NCI-H2196 (cell line): ENCODE measurements around the gene RNF112.
"Not testable (repeated sequence)": the region's sequence is repeated elsewhere in the genome, so short reads cannot be mapped to it uniquely, and the experiment has no call there.

Source experiments
- DNase-seq: peaks from one replicate; lab custom pipeline; 2025; ENCODE audit not compliant: unreplicated experiment; lab: John Stamatoyannopoulos, UW

Gene RNF112

GRCh38 chr17:19410091-19410490 is 941 bp upstream of the RNF112 start:
- no peak for DNase-seq

DNA sequence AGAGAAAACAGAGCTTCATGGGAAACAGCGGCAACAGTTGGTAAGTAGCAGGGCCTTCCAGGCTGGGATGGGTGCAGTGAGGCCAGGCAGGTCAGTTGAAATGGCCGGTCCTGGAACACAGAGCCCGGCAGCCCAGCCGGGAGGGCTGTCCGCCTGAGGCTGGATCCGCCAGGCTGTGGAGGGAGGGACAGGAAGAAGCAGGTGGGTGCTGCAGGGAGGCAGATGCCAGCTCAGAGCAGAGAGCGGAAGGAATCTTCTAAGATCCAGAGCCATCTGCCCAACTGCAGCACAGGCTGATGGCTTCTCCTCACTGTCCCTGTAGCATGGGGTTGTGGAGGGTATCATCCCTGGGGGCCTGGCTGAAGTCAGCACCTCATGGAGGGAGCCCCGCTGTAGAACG is 599 bp downstream of the RNF112 start:
- DNase-seq, result no peak

- DNase-seq, result no peak
These were observed 1.5 kb downstream of the RNF112 start for GRCh38 chr17:19412510-19412909.

DNA sequence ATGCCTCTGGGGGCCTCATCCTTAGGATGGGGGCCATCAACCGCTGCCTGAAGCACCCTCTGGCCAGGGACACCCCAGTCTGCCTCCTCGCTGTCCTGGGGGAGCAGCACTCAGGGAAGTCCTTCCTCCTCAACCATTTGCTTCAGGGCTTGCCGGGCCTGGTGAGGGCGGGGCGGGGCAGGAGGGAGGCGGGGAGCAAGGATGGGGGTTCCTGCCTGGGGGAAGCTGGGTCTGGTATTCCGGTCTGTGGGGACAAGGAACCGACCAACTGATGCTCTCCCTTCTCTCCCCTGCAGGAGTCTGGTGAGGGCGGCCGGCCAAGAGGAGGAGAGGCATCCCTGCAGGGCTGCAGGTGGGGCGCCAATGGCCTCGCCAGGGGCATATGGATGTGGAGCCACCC is 2.0 kb downstream of the RNF112 start:
- DNase-seq, result no peak

GRCh38 chr17:19413761-19414160 is 2.7 kb downstream of the RNF112 start:
- DNase-seq, result no peak

DNA sequence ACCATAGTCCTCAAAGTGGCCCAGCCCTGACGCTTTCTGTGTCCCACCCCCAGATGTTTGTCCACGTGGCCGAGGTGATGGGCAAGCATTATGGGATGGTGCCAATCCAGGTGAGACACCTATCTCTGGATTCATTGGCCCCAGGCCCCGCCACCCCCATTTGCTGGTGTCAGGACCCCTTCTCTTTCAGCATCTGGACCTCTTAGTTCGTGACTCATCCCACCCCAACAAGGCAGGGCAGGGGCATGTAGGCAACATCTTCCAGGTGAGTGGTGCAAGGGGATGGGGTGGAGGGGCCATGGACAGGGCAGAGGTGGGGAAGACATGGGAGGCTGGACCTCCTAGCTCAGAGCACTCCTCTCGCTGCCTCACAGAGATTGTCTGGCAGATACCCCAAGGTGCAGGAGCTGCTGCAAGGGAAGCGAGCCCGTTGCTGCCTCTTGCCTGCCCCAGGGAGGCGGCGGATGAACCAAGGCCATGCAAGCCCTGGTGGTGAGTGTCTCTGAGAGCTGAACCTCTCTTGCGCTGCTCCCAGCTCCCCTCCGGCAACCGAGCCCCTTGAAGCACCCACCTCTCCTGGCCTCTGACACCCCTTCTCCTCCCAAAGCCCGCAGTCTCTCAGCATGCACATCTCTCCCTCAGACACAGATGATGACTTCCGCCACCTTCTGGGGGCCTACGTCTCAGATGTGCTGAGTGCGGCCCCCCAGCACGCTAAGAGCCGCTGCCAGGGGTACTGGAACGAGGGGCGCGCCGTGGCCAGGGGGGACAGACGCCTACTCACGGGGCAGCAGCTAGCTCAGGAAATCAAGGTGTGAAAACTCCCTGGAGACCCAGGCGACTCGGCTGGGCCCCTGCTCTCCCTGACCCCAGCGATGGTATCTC is 3.6 kb downstream of the RNF112 start:
- DNase-seq, result no peak

DNA sequence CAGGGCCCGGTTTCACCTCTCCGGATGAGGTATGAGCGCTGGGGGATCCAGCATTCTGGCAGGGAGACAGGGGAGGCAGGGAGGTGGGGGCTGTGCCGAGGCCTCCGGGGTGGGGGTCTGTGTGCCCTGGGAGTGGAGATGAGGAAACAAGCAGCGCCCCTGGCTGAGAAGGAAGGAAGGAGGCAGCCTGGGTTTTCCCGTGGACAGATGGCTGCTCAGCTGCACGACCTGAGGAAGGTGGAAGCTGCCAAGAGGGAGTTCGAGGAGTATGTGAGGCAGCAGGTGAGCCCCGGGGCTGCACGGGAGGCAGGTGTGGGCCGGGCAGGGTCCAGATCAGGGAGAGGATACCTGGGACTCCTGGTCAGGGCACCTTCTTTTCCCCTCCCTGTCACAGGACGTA is 4.3 kb downstream of the RNF112 start:
- DNase-seq, result no peak

DNA sequence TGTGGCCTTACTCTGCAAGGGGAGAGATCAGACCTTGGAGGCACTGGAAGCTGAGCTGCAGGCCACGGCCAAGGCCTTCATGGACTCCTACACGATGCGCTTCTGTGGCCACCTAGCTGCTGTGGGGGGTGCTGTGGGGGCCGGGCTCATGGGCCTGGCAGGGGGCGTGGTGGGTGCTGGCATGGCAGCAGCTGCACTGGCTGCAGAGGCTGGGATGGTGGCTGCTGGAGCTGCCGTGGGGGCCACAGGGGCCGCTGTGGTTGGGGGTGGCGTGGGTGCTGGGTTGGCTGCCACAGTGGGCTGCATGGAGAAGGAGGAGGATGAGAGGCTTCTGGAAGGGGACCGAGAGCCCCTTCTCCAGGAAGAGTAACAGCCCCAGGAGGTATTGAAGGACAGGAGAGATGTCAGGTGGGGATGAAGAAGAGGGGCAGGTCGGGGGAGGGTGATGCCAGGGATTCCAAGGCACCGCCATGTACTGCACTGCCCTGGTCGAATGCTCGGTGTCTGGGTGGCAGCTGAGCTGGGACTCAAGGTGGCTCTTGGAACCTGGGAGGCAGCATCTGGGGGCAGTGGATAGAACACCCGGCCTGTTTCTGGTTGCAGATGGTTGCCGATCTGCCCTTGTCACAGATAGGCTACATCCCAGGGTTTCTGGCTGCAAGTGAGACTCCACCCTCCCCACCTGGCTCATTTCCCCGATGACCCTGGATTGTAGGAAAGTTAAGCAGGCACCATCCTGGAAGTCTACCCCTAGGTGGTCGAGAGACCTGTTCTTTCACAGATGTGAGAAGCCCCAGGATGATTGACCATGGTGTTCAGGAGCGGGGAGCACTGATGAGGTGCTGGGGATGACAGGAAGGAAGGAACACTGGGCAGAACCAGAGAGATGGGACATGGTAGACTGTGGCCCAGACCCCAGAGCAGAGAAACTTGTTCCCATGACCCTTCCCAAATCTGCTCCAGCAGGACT is 5.1 kb downstream of the RNF112 start:
- DNase-seq, result no peak

- DNase-seq, result no peak
These were observed 6.6 kb downstream of the RNF112 start for GRCh38 chr17:19417611-19418010.

GRCh38 chr17:19418251-19418992 is 7.4 kb downstream of the RNF112 start:
- DNase-seq, result no peak

- DNase-seq, result no peak
These were observed 10.2 kb downstream of the RNF112 start for GRCh38 chr17:19421219-19421618.

DNA sequence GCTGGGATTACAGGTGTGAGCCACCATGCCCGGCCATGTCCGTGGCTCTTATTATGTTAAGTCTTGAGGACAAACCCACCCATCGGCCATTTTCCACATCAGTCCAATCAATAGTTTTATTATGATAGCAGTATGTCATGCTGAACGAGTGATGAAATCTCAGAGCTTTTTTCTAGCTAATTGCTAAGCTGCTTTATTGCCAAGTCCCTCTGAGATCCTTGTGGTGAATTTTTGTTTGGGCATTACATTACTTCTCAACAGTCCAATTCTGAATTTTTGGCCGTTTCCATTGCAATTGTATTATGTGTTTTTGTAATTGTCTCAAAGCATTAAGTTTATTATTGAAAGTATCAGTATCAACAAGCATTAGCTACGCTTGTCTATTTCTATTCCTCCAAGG is 10.9 kb downstream of the RNF112 start:
- DNase-seq, result no peak

- no peak for DNase-seq
These were observed 14.2 kb downstream of the RNF112 start for GRCh38 chr17:19424934-19425868.

DNA sequence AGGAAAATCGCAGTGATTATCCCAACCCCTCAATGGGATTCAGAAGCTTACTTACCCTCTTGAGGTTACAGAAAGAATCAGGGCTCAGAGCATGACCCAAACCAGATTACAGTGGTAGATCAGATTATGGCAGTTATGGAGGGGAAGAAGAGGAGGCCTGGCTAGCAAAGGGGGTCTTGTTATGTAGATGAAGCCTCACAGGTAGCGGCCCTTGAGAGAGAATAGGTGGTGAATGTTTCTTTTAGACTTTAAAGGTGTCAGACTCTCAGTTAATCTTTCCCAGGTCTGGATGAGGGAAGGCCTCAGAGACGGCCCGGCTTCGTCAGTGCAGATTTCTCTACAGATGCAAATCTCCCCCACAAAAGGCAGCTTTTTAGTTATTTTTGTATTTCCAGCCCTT is 15.6 kb downstream of the RNF112 start:
- no peak for DNase-seq

GRCh38 chr17:19431691-19432090 is 20.7 kb downstream of the RNF112 start:
- DNase-seq, result no peak

DNA sequence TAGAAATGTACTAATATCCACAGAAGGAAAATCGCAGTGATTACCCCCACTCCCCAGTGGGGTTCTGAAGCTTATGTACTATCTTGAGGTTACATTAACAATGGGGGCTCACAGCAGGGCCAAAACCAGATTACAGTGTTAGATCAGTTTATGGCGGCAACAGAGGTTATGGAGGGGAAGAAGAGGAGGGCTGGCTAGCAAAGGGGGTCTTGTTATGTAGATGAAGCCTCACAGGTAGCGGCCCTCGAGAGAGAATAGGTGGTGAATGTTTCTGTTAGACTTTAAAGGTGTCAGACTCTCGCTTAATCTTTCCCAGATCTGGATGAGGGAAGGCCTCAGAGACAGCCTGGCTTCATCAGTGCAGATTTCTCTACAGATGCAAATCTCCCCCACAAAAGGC is 22.2 kb downstream of the RNF112 start:
- DNase-seq, result no peak

DNA sequence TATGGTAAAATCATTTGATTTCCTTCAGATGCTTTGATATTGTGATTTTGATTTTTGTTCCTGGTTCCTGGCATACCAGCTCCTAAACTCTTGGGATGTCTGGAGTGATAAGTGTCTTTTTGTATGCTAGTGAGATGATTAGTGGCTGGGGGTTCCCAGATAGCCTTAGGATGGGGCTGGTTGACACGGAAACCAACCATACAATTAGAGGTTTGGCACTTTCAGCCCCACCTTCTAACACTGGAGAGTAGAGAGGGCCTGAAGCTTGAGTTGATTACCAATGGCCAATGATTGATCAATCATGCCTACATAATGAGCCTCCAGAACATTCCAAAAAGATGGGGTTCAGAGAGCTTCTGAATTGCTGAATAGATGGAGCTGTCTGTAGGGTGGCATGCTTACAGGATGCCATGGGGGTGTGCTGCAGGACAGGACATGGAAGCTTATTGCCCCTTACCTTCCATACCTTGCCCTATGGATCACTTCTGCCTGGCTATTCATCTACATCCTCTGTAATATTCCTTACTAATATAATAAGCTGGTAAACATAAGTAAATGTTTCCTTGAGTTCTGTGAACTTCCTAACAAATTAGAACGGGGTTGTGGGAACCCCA is 22.8 kb downstream of the RNF112 start:
- DNase-seq, result no peak

DNA sequence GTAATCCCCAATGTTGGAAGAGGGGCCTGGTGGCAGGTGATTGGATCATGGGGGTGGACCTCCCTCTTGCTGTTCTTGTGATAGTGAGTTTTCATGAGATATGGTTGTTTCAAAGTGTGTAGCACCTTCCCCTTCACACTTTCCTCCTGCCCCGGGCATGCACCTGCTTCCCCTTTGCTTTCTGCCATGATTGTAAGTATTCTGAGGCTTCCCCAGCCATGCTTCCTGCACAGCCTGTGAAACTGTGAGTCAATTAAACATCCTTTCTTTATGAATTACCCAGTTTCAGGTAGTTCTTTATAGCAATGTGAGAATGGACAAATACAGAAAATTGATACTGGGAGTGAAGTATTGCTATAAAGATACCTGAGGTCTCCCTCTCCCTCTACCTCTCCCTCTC is 29.4 kb downstream of the RNF112 start:
- no peak for DNase-seq

- DNase-seq, result not testable (repeated sequence)
These were observed 30.3 kb downstream of the RNF112 start for GRCh38 chr17:19441288-19441687.

DNA sequence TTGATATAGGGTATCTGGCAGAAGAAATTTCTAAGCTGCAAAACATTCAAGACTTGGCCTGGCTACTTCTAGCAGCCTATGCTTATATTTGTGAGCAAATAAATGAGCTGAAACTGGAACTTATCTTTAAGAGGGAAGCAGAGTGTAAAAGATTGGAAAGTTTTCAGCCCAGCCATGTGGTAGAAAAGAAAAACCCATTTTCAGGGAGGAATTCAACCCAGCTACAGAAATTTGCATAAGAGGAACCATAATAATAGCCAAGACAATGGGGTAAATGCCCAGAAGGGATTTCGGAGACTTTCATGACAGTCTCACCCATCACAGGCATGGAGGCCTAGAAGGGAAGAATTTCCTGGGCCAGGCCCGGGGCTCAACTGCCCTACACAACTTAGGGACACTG is 31.7 kb downstream of the RNF112 start:
- no peak for DNase-seq
